22Rv1 (cell line): ENCODE data around the gene TRPM3.

ENCODE experiments used
- H3K27ac ChIP-seq: fragments of 450-650 bp; 2 replicates; pipeline ENCODE4 v1.5.1; 2017
- ZFX ChIP-seq: fragments of 450-650 bp; IDR thresholded peaks from 2 replicates; pipeline ENCODE4 v1.6.1; 2017; ENCODE audit warnings: antibody characterized with exemption, borderline replicate concordance
- TF ChIP-seq, protein P1 (sequence below): fragments of 450-650 bp; IDR thresholded peaks from 2 replicates; pipeline ENCODE4 v1.5.1; 2017; ENCODE audit warnings: mild to moderate bottlenecking

TRPM3 gene

GRCh38 chr9:70502690-70503089, 618.7 kb downstream of the TRPM3 start:
- TF ChIP-seq, protein P1, sequence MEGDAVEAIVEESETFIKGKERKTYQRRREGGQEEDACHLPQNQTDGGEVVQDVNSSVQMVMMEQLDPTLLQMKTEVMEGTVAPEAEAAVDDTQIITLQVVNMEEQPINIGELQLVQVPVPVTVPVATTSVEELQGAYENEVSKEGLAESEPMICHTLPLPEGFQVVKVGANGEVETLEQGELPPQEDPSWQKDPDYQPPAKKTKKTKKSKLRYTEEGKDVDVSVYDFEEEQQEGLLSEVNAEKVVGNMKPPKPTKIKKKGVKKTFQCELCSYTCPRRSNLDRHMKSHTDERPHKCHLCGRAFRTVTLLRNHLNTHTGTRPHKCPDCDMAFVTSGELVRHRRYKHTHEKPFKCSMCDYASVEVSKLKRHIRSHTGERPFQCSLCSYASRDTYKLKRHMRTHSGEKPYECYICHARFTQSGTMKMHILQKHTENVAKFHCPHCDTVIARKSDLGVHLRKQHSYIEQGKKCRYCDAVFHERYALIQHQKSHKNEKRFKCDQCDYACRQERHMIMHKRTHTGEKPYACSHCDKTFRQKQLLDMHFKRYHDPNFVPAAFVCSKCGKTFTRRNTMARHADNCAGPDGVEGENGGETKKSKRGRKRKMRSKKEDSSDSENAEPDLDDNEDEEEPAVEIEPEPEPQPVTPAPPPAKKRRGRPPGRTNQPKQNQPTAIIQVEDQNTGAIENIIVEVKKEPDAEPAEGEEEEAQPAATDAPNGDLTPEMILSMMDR, result no peak
- TF ChIP-seq ZFX, result no peak

GRCh38 chr9:70500793-70501192, 620.6 kb downstream of the TRPM3 start:
- H3K27ac ChIP-seq, result no peak overlapping the region
- no peak for TF ChIP-seq ZFX
- TF ChIP-seq, protein P1, result no peak

More at GRCh38 chr9:70502690-70503089, 618.7 kb downstream of the TRPM3 start:
- no peak overlapping the region for H3K27ac ChIP-seq

- no peak overlapping the region for H3K27ac ChIP-seq
- no peak for TF ChIP-seq ZFX
- TF ChIP-seq, protein P1, result no peak
These were observed 621.8 kb downstream of the TRPM3 start for GRCh38 chr9:70499621-70500020.

- no peak overlapping the region for H3K27ac ChIP-seq
These were observed 622.6 kb downstream of the TRPM3 start for GRCh38 chr9:70498866-70499265.

GRCh38 chr9:70496244-70496643, 625.2 kb downstream of the TRPM3 start:
- H3K27ac ChIP-seq, result no peak overlapping the region
- no peak for TF ChIP-seq ZFX
- TF ChIP-seq, protein P1, result no peak

More at GRCh38 chr9:70498866-70499265, 622.6 kb downstream of the TRPM3 start:
- TF ChIP-seq, protein P1, result no peak
- TF ChIP-seq ZFX, result no peak

DNA sequence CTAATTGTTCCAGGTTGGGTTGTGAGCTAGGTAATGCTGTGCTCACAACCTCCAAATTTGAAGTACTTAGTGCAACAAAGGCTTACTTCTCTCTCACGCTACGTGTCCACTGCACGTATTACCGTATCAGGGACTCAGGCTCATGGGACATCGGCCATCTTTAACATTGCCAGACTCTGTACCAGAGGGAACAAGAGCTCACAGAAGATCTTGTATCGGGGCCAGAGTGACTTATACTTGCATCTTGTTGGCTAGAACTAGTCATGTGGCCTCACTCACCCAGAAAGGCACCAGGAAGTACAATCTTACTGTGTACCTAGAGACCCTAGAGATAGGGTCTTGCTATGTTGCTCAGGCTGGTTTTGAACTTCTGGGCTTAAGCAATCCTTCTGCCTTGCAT, 625.9 kb downstream of the TRPM3 start:
- no peak overlapping the region for H3K27ac ChIP-seq
- no peak for TF ChIP-seq ZFX
- TF ChIP-seq, protein P1, result no peak

- TF ChIP-seq, protein P1, result no peak
- no peak for TF ChIP-seq ZFX
- no peak overlapping the region for H3K27ac ChIP-seq
These were observed 627.2 kb downstream of the TRPM3 start for GRCh38 chr9:70494221-70494620.
